GM12878 (cell line): Measurements from ENCODE around the gene UMAD1. TPM values are rescaled to one million over a fixed set of nuclear protein-coding genes. Genes with fewer than 3 reads are reported as not detected.

ENCODE experiments used
- ATAC-seq: fragments of 200-7000 bp; cut with Tn5 transposase; 3 replicates; pipeline ENCODE4 v1.9.1; 2020; ENCODE audit warnings: mild to moderate bottlenecking, moderate library complexity
- BruUV-seq: library from RNA; stranded (reverse); fragments of 400-500 nt; replicated peaks from 2 replicates; lab custom pipeline; 2021; lab: Mats Ljungman, UMichigan
- CTCF ChIA-PET: fragments of 300-600 bp; sonication (Branson Sonifier 250); formaldehyde crosslinking; extraction: SDS; loops from one replicate; lab custom pipeline; 2021; ENCODE audit warnings: inconsistent platforms; lab: Yijun Ruan, JAX
- POLR2A ChIA-PET: fragments of 350-600 bp; formaldehyde crosslinking; extraction: SDS; loops from one replicate; lab custom pipeline; 2021; ENCODE audit warnings: inconsistent platforms; lab: Charles Lee
- RAD21 ChIA-PET: fragments of 300-600 bp; sonication (Branson Sonifier 250); formaldehyde crosslinking; loops from one replicate; lab custom pipeline; 2023; ENCODE audit warnings: antibody characterized with exemption; ENCODE audit not compliant: unreplicated experiment; lab: Charles Lee
- SMC1A ChIA-PET: fragments of 300-600 bp; sonication (Branson Sonifier 250); formaldehyde crosslinking; loops from one replicate; lab custom pipeline; 2023; ENCODE audit not compliant: unreplicated experiment, uncharacterized antibody; lab: Charles Lee
- DNase-seq: peaks from one replicate; pipeline ENCODE4 v3.0.0-alpha.2; 2011; ENCODE audit warnings: low read depth, low spot score
- FAIRE-seq: peaks from 3 replicates; lab custom pipeline; 2011; peaks lifted over from hg19 to GRCh38; lab: Jason Lieb, UNC
- H2AFZ ChIP-seq: 2 replicates; pipeline ENCODE4 v1.6.0; 2011; ENCODE audit warnings: low read depth, low read length, control low read depth; ENCODE audit not compliant: control insufficient read depth
- H3K27ac ChIP-seq: 2 replicates; pipeline ENCODE4 v1.5.1; 2011; ENCODE audit warnings: control low read depth; ENCODE audit not compliant: control insufficient read depth, insufficient read depth
- H3K27me3 ChIP-seq, 2 experiments: replicated peaks in 1 of 2; 2 replicates each; pipeline versions ENCODE4 v1.6.0 to v1.6.1; 2011; ENCODE audit warnings: low read length in 1 of 2; ENCODE audit not compliant: control insufficient read depth in 2 of 2, insufficient read depth in 2 of 2
- H3K36me3 ChIP-seq, 2 experiments: 2 replicates each; pipeline ENCODE4 v1.5.1; 2011; ENCODE audit warnings: low read length in 1 of 2; ENCODE audit not compliant: control insufficient read depth in 2 of 2, insufficient read depth in 2 of 2
- H3K4me1 ChIP-seq: 2 replicates; pipeline ENCODE4 v1.6.1; 2011; ENCODE audit warnings: mild to moderate bottlenecking, low read length, moderate library complexity, mixed read lengths; ENCODE audit not compliant: control insufficient read depth, insufficient read depth
- H3K4me2 ChIP-seq: 2 replicates; pipeline ENCODE4 v1.6.0; 2011; ENCODE audit warnings: control low read depth; ENCODE audit not compliant: control insufficient read depth, insufficient read depth
- H3K4me3 ChIP-seq: fragments of 200-600 bp; sonication (generic); 2 replicates; pipeline ENCODE4 v1.5.1; 2016
- H3K79me2 ChIP-seq: 2 replicates; pipeline ENCODE4 v1.6.0; 2011; ENCODE audit warnings: low read length; ENCODE audit not compliant: control insufficient read depth, insufficient read depth
- H3K9ac ChIP-seq: 2 replicates; pipeline ENCODE4 v1.8.0; 2011; ENCODE audit warnings: low read length, control low read depth, mixed read lengths; ENCODE audit not compliant: control insufficient read depth, insufficient read depth
- H3K9me3 ChIP-seq: replicated peaks from 3 replicates; pipeline ENCODE4 v1.5.1; 2011; ENCODE audit warnings: mild to moderate bottlenecking, low read length; ENCODE audit not compliant: control insufficient read depth, insufficient read depth
- H4K20me1 ChIP-seq: 2 replicates; pipeline ENCODE4 v1.6.0; 2011; ENCODE audit not compliant: control insufficient read depth, insufficient read depth
- POLR2AphosphoS2 ChIP-seq: IDR thresholded peaks from 2 replicates; pipeline ENCODE4 v1.6.1; 2011; ENCODE audit warnings: low read depth, mild to moderate bottlenecking, low read length, improper control_type of control experiment, moderate library complexity
- SMAD1 ChIP-seq: fragments of 450-650 bp; IDR thresholded peaks from 2 replicates; pipeline ENCODE4 v1.6.1; 2018; ENCODE audit warnings: mild to moderate bottlenecking, low read depth; ENCODE audit not compliant: partially characterized antibody
- YY1 ChIP-seq: IDR thresholded peaks from 2 replicates; pipeline ENCODE4 v1.6.1; 2011; ENCODE audit warnings: low read depth, mild to moderate bottlenecking, low read length
- WGBS: methylation state at CpG from one replicate; pipeline ENCODE4 v1.1.6; 2016; ENCODE audit warnings: low lambda C conversion rate; ENCODE audit not compliant: insufficient replicate concordance, insufficient coverage; ENCODE audit errors: missing lambda C conversion rate; 5-methylcytosine and 5-hydroxymethylcytosine counted together
- in situ Hi-C: fragments of 300-500 bp; cut with MboI; formaldehyde crosslinking; loops from 9 replicates; pipeline ENCODE4 v1.14.3; 2018; ENCODE audit warnings: mixed read lengths
- intact Hi-C: fragments of 100-400 bp; cut with micrococcal nuclease; formaldehyde crosslinking; loops from one replicate; pipeline ENCODE4 v1.14.2; 2022; ENCODE audit not compliant: unreplicated experiment
- polyA plus RNA-seq, 11 experiments: library from polyadenylated mRNA; depleted of rRNA in 4 of 11; unstranded in 6 of 11; stranded (reverse) in 5 of 11; fragments of >200 nt; fragmentation: Nextera tagmentation in 4 of 11; fragmentation: Illumina TruSeq in 1 of 11; extraction: Ambion mirVana in 4 of 11; extraction: Trizol in 1 of 11; gene quantifications; 1 replicate in 1 of 11; 2 replicates in 10 of 11; pipeline versions ENCODE4 v1.2.1 to v1.2.3, GENCODE V29; 2011 to 2016; ENCODE audit warnings: inconsistent platforms in 2 of 11, missing spikeins in 2 of 11, low read depth in 1 of 11
- total RNA-seq, 4 experiments: library from RNA; depleted of rRNA in 3 of 4; stranded (reverse); fragments of >200 nt in 3 of 4; fragmentation: Illumina TruSeq in 1 of 4; extraction: Trizol in 1 of 4; gene quantifications; 2 replicates each; pipeline versions ENCODE4 v1.2.1 to v1.2.3, GENCODE V29; 2013 to 2021
- TF ChIP-seq, protein P1 (sequence below): fragments of 450-650 bp; formaldehyde crosslinking; IDR thresholded peaks from 2 replicates; pipeline ENCODE4 v1.5.0; 2022; ENCODE audit warnings: mild to moderate bottlenecking, missing genetic modification characterization
- TF ChIP-seq, protein P2 (sequence below): fragments of 450-650 bp; IDR thresholded peaks from 2 replicates; pipeline ENCODE4 v1.6.1; 2017; ENCODE audit warnings: mild to moderate bottlenecking

The UMAD1 gene
- total and polyA plus RNA-seq, 10 of the 15 experiments (the other 5 are each of a cell fraction or from before 2014, with no cell fraction given) = 6.0 to 28.6 (median 9.3) TPM

DNA sequence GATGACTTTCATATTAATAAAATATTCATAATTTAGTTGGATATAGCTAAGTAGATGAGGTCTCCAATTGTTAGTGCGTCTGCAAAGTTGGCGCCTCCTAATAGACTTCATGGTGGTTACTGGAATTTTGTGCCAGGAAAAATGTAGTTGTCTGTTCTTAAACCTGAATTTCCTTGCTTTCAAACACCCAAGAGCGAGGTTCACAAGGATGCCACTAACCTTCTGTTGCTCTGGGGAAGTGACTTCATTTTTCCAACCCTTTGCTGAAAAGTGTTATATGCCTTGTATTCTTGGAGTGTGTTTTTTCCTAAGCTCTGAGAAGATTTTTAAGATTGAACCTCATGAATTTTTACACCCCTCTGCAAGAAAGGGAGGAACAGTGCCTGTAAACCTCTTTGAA is 229.1 kb downstream of the UMAD1 start:
- POLR2A ChIA-PET = interaction anchor here (0.6 to 1.1 kb wide), 2 partner anchors 14 to 65 kb away, joined by 3 to 4 read pairs; no protein-coding TSS in a partner anchor
- BruUV-seq = no TSS peak
- H3K4me2 ChIP-seq = no peak overlapping the region
- no peak for ATAC-seq
- WGBS = 99% methylated on average over 3 of the region's 3 CpGs
- H3K79me2 ChIP-seq = no peaks in the 10 kb centered on the region
- DNase-seq = no peak
- intact Hi-C loops = no loop called here
- H3K9ac ChIP-seq = no peak overlapping the region
- SMC1A ChIA-PET = interaction anchor here (0.6 to 4.0 kb wide), 17 partner anchors 8 to 188 kb away, joined by 3 to 25 read pairs (median 4); no protein-coding TSS in a partner anchor
- no peaks in the 10 kb centered on the region for H3K36me3 ChIP-seq
- in situ Hi-C loops = no loop called here
- H3K4me1 ChIP-seq = peaks cover 7% of the 10 kb centered on the region
- TF ChIP-seq YY1 = no peak
- TF ChIP-seq, protein P1, sequence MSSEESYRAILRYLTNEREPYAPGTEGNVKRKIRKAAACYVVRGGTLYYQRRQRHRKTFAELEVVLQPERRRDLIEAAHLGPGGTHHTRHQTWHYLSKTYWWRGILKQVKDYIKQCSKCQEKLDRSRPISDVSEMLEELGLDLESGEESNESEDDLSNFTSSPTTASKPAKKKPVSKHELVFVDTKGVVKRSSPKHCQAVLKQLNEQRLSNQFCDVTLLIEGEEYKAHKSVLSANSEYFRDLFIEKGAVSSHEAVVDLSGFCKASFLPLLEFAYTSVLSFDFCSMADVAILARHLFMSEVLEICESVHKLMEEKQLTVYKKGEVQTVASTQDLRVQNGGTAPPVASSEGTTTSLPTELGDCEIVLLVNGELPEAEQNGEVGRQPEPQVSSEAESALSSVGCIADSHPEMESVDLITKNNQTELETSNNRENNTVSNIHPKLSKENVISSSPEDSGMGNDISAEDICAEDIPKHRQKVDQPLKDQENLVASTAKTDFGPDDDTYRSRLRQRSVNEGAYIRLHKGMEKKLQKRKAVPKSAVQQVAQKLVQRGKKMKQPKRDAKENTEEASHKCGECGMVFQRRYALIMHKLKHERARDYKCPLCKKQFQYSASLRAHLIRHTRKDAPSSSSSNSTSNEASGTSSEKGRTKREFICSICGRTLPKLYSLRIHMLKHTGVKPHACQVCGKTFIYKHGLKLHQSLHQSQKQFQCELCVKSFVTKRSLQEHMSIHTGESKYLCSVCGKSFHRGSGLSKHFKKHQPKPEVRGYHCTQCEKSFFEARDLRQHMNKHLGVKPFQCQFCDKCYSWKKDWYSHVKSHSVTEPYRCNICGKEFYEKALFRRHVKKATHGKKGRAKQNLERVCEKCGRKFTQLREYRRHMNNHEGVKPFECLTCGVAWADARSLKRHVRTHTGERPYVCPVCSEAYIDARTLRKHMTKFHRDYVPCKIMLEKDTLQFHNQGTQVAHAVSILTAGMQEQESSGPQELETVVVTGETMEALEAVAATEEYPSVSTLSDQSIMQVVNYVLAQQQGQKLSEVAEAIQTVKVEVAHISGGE (CRISPR knock-in tag) = no peak
- no peak for TF ChIP-seq POLR2AphosphoS2
- TF ChIP-seq, protein P2, sequence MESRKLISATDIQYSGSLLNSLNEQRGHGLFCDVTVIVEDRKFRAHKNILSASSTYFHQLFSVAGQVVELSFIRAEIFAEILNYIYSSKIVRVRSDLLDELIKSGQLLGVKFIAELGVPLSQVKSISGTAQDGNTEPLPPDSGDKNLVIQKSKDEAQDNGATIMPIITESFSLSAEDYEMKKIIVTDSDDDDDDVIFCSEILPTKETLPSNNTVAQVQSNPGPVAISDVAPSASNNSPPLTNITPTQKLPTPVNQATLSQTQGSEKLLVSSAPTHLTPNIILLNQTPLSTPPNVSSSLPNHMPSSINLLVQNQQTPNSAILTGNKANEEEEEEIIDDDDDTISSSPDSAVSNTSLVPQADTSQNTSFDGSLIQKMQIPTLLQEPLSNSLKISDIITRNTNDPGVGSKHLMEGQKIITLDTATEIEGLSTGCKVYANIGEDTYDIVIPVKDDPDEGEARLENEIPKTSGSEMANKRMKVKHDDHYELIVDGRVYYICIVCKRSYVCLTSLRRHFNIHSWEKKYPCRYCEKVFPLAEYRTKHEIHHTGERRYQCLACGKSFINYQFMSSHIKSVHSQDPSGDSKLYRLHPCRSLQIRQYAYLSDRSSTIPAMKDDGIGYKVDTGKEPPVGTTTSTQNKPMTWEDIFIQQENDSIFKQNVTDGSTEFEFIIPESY = no peak
- no peak for TF ChIP-seq SMAD1
- H3K27ac ChIP-seq = no peak overlapping the region
- H3K4me3 ChIP-seq = no peak overlapping the region
- no peaks in the 10 kb centered on the region for H4K20me1 ChIP-seq
- H3K9me3 ChIP-seq = no peaks in the 10 kb centered on the region
- no peaks in the 10 kb centered on the region for H3K27me3 ChIP-seq
- H2AFZ ChIP-seq = no peak overlapping the region
- RAD21 ChIA-PET = interaction anchor here (1.8 to 2.0 kb wide), 2 partner anchors 74 to 101 kb away, joined by 4 to 6 read pairs; no protein-coding TSS in a partner anchor
- CTCF ChIA-PET = interaction anchor here (0.9 to 1.7 kb wide), 4 partner anchors 11 to 321 kb away, joined by 3 to 4 read pairs (median 3); no protein-coding TSS in a partner anchor
- no peak for FAIRE-seq
